GM18520 (cell line): ENCODE measurements around the gene ZNF664.

Experiments
- ATAC-seq: cut with Tn5 transposase; IDR thresholded peaks from one replicate; pipeline ENCODE4 v1.9.1; 2021; ENCODE audit not compliant: unreplicated experiment

The ZNF664 gene

DNA sequence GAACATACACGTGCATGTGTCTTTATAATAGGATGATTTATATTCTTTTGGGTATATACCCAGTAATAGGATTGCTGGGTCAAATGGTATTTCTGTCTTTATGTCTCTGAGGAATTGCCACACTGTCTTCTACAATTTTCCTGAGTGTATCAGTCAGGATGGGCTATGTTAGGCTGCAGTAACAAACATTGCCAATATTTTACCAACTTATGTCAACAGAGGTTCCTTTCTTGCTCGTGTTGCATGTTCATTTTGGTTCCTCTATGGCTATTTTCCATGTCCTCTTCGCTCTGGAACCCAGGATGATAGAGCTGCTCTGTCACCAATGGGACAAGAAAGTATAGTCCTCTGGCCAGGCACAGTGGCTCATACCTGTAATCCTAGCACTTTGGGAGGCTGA, 86.7 kb downstream of the ZNF664 start:
- ATAC-seq = no peak
